ENCODE measurements around the gene TTC34.

The TTC34 gene

GRCh38 chr1:2812939-2813653 lies 11.6 kb upstream of the TTC34 start:
- H3K27me3 ChIP-seq (ENCODE audit: low read length) = no peaks in the 10 kb centered on the region
- H3K27ac ChIP-seq (ENCODE audit: low read depth, low read length) = no peak overlapping the region
- no peak overlapping the region for H3K9ac ChIP-seq (ENCODE audit: low read length)
- H3K9me2 ChIP-seq (replicated peaks; ENCODE audit: insufficient read depth, low read length) = no peaks in the 10 kb centered on the region
- H2AFZ ChIP-seq (ENCODE audit: low read depth, low read length, severe bottlenecking) = no peak overlapping the region
- TF ChIP-seq CTCF (IDR thresholded peaks at IDR 0.05; ENCODE audit: insufficient read depth, low read length, poor library complexity, severe bottlenecking) (no peak), EZH2phosphoT487 (conservative IDR thresholded peaks at IDR 0.05; ENCODE audit: low read length) (no peak)
- no peak overlapping the region for H3K4me3 ChIP-seq (ENCODE audit: insufficient read depth, low read length, poor library complexity, severe bottlenecking)
- no peaks in the 10 kb centered on the region for H4K20me1 ChIP-seq (ENCODE audit: low read depth, low read length)
- no peak overlapping the region for H3K4me2 ChIP-seq (ENCODE audit: low read depth, low read length, poor library complexity, severe bottlenecking)
- no peaks in the 10 kb centered on the region for H3K36me3 ChIP-seq (ENCODE audit: low read length)
- no peaks in the 10 kb centered on the region for H3F3A ChIP-seq (ENCODE audit: insufficient read depth)
- H3K79me2 ChIP-seq (ENCODE audit: insufficient read depth, low read length) = no peaks in the 10 kb centered on the region
- H3K9me3 ChIP-seq (ENCODE audit: insufficient read depth, low read length) = no peaks in the 10 kb centered on the region

GRCh38 chr1:2812136-2812535 lies 10.6 kb upstream of the TTC34 start:
- Histone ChIP-seq H3F3A (ENCODE audit: insufficient read depth) (no peaks in the 10 kb centered on the region), H2AFZ (ENCODE audit: low read depth, low read length, severe bottlenecking) (no peak overlapping the region), H3K4me3 (ENCODE audit: insufficient read depth, low read length, poor library complexity, severe bottlenecking) (no peak overlapping the region), H3K9ac (ENCODE audit: low read length) (no peak overlapping the region), H3K9me3 (ENCODE audit: insufficient read depth, low read length) (no peaks in the 10 kb centered on the region), H3K79me2 (ENCODE audit: insufficient read depth, low read length) (no peaks in the 10 kb centered on the region), H3K9me2 (replicated peaks; ENCODE audit: insufficient read depth, low read length) (no peaks in the 10 kb centered on the region), H3K36me3 (ENCODE audit: low read length) (no peaks in the 10 kb centered on the region), H3K4me2 (ENCODE audit: low read depth, low read length, poor library complexity, severe bottlenecking) (no peak overlapping the region), H4K20me1 (ENCODE audit: low read depth, low read length) (no peaks in the 10 kb centered on the region), H3K27ac (ENCODE audit: low read depth, low read length) (no peak overlapping the region), H3K27me3 (ENCODE audit: low read length) (no peaks in the 10 kb centered on the region)
- TF ChIP-seq EZH2phosphoT487 (conservative IDR thresholded peaks at IDR 0.05; ENCODE audit: low read length) = no peak

- Histone ChIP-seq H2AFZ (ENCODE audit: low read depth, low read length, severe bottlenecking) (no peak overlapping the region), H3K9me3 (ENCODE audit: insufficient read depth, low read length) (no peaks in the 10 kb centered on the region)
Measured at GRCh38 chr1:2811533-2811918, 10.0 kb upstream of the TTC34 start.

More at GRCh38 chr1:2811533-2811918, 10.0 kb upstream of the TTC34 start:
- Histone ChIP-seq H3K36me3 (ENCODE audit: low read length) (no peaks in the 10 kb centered on the region), H3K27me3 (ENCODE audit: low read length) (no peaks in the 10 kb centered on the region), H3K9me2 (replicated peaks; ENCODE audit: insufficient read depth, low read length) (no peaks in the 10 kb centered on the region), H3K79me2 (ENCODE audit: insufficient read depth, low read length) (no peaks in the 10 kb centered on the region), H3K27ac (ENCODE audit: low read depth, low read length) (no peak overlapping the region), H4K20me1 (ENCODE audit: low read depth, low read length) (no peaks in the 10 kb centered on the region), H3K9ac (ENCODE audit: low read length) (no peak overlapping the region), H3K4me3 (ENCODE audit: insufficient read depth, low read length, poor library complexity, severe bottlenecking) (no peak overlapping the region), H3K4me2 (ENCODE audit: low read depth, low read length, poor library complexity, severe bottlenecking) (no peak overlapping the region), H3F3A (ENCODE audit: insufficient read depth) (no peaks in the 10 kb centered on the region)
- TF ChIP-seq CTCF (IDR thresholded peaks at IDR 0.05; ENCODE audit: insufficient read depth, low read length, poor library complexity, severe bottlenecking) (no peak), EZH2phosphoT487 (conservative IDR thresholded peaks at IDR 0.05; ENCODE audit: low read length) (no peak)

Measured in SU-DHL-6 (cell line).